Mesendoderm (in vitro differentiated cells): ENCODE data around the gene ARHGEF2.

ENCODE experiments used
- DNase-seq: peaks from one replicate; pipeline ENCODE4 v3.0.0; 2013
- H2AK5ac ChIP-seq: 2 replicates; pipeline ENCODE4 v1.6.1; 2013; ENCODE audit warnings: low read length, inconsistent platforms
- H2BK120ac ChIP-seq: 2 replicates; pipeline ENCODE4 v1.6.1; 2013; ENCODE audit warnings: low read depth, mild to moderate bottlenecking, low read length, moderate library complexity, mixed read lengths
- H2BK15ac ChIP-seq: replicated peaks from 2 replicates; pipeline ENCODE4 v1.6.1; 2013; ENCODE audit warnings: low read depth, mild to moderate bottlenecking, moderate library complexity
- H2BK5ac ChIP-seq: 2 replicates; pipeline ENCODE4 v1.6.1; 2013; ENCODE audit warnings: low read length, inconsistent platforms
- H3K18ac ChIP-seq: 2 replicates; pipeline ENCODE4 v1.6.1; 2013; ENCODE audit warnings: mild to moderate bottlenecking, low read length, mixed read lengths
- H3K23ac ChIP-seq: one replicate; pipeline ENCODE4 v1.6.1; 2013; ENCODE audit warnings: low read length
- H3K27ac ChIP-seq: 2 replicates; pipeline ENCODE4 v1.5.1; 2013; ENCODE audit warnings: low read depth, mild to moderate bottlenecking, inconsistent platforms, low read length, moderate library complexity
- H3K27me3 ChIP-seq: 2 replicates; pipeline ENCODE4 v1.6.1; 2013; ENCODE audit warnings: low read length, control low read depth, mild to moderate bottlenecking, inconsistent platforms; ENCODE audit not compliant: insufficient read depth, poor library complexity
- H3K36me3 ChIP-seq: 2 replicates; pipeline ENCODE4 v1.6.1; 2013; ENCODE audit warnings: low read length, inconsistent platforms; ENCODE audit not compliant: control insufficient read depth, insufficient read depth
- H3K4ac ChIP-seq: one replicate; pipeline ENCODE4 v1.6.1; 2013; ENCODE audit warnings: low read depth, mild to moderate bottlenecking, low read length, moderate library complexity
- H3K4me1 ChIP-seq: 2 replicates; pipeline ENCODE4 v1.6.1; 2013; ENCODE audit warnings: low read depth, low read length, inconsistent platforms; ENCODE audit not compliant: control insufficient read depth
- H3K4me2 ChIP-seq: 2 replicates; pipeline ENCODE4 v1.6.1; 2013; ENCODE audit warnings: low read length
- H3K4me3 ChIP-seq: 2 replicates; pipeline ENCODE4 v1.5.1; 2013; ENCODE audit warnings: mild to moderate bottlenecking, low read length
- H3K56ac ChIP-seq: one replicate; pipeline ENCODE4 v1.6.1; 2013; ENCODE audit warnings: low read length
- H3K79me1 ChIP-seq: 2 replicates; pipeline ENCODE4 v1.6.1; 2013; ENCODE audit warnings: low read length, inconsistent platforms
- H3K79me2 ChIP-seq: 2 replicates; pipeline ENCODE4 v1.6.1; 2013; ENCODE audit warnings: mild to moderate bottlenecking, low read length; ENCODE audit not compliant: control insufficient read depth, insufficient read depth
- H3K9ac ChIP-seq: 2 replicates; pipeline ENCODE4 v1.6.1; 2013; ENCODE audit warnings: low read length, inconsistent platforms
- H4K5ac ChIP-seq: one replicate; pipeline ENCODE4 v1.6.1; 2013; ENCODE audit warnings: low read length
- H4K8ac ChIP-seq: one replicate; pipeline ENCODE4 v1.6.1; 2013; ENCODE audit warnings: low read depth, mild to moderate bottlenecking, control low read depth, low read length, moderate library complexity
- whole genome bisulfite sequencing: extraction: QIAGEN DNeasy Blood & Tissue Kit; methylation state at CpG from one replicate; pipeline ENCODE4 v1.1.7; 2013; ENCODE audit warnings: low lambda C conversion rate, missing lambda C conversion rate; ENCODE audit not compliant: insufficient coverage; ENCODE audit errors: extremely low coverage; 5-methylcytosine and 5-hydroxymethylcytosine counted together

ARHGEF2 gene

GRCh38 chr1:155976062-155976912, 2.1 kb downstream of the ARHGEF2 start:
- Histone ChIP-seq H4K5ac (no peak overlapping the region), H2AK5ac (no peak overlapping the region), H4K8ac (no peak overlapping the region), H3K4me3 (peak overlapping the region; percentile 31), H3K4me2 (peak overlapping the region; percentile 91), H2BK15ac (no peak overlapping the region), H3K23ac (no peak overlapping the region), H3K27ac (peak overlapping the region; percentile 91), H3K27me3 (no peaks in the 10 kb centered on the region), H3K9ac (peak overlapping the region; percentile 95), H3K79me2 (peaks cover 59% of the 10 kb centered on the region), H3K18ac (peak overlapping the region; percentile 55), H3K4me1 (peaks cover 20% of the 10 kb centered on the region), H3K79me1 (peaks cover 30% of the 10 kb centered on the region), H2BK5ac (no peak overlapping the region), H3K36me3 (no peaks in the 10 kb centered on the region), H3K56ac (peak overlapping the region; percentile 97), H3K4ac (peak overlapping the region; percentile 66), H2BK120ac (no peak overlapping the region)
- peak; percentile 93 for DNase-seq
- WGBS, result no CpG with 5 or more reads among the region's 14 CpGs

GRCh38 chr1:155975375-155976061, 2.8 kb downstream of the ARHGEF2 start:
- H2BK5ac ChIP-seq, result peak overlapping the region; percentile 89
- no peak overlapping the region for H4K5ac ChIP-seq
- H3K4me2 ChIP-seq, result peak overlapping the region; percentile 91
- H3K23ac ChIP-seq, result peak overlapping the region; percentile 97
- no peak for DNase-seq
- peak overlapping the region; percentile 83 for H3K4ac ChIP-seq
- H3K27me3 ChIP-seq, result no peaks in the 10 kb centered on the region
- H3K4me1 ChIP-seq, result peaks cover 25% of the 10 kb centered on the region
- no peak overlapping the region for H3K4me3 ChIP-seq
- H3K27ac ChIP-seq, result peak overlapping the region; percentile 34
- peaks cover 65% of the 10 kb centered on the region for H3K79me2 ChIP-seq
- peak overlapping the region; percentile 97 for H3K56ac ChIP-seq
- peak overlapping the region; percentile 80 for H2AK5ac ChIP-seq
- H3K18ac ChIP-seq, result peak overlapping the region; percentile 77
- no peak overlapping the region for H4K8ac ChIP-seq
- no peak overlapping the region for H2BK15ac ChIP-seq
- H3K36me3 ChIP-seq, result no peaks in the 10 kb centered on the region
- no CpG with 5 or more reads among the region's 4 CpGs for WGBS
- no peak overlapping the region for H2BK120ac ChIP-seq
- H3K79me1 ChIP-seq, result peaks cover 35% of the 10 kb centered on the region
- H3K9ac ChIP-seq, result peak overlapping the region; percentile 77

- Histone ChIP-seq H2AK5ac (peak overlapping the region; percentile 80), H3K36me3 (no peaks in the 10 kb centered on the region), H3K4me1 (peaks cover 21% of the 10 kb centered on the region), H3K27ac (no peak overlapping the region), H3K27me3 (no peaks in the 10 kb centered on the region), H2BK15ac (no peak overlapping the region), H3K79me1 (peaks cover 35% of the 10 kb centered on the region), H4K5ac (no peak overlapping the region), H3K23ac (peak overlapping the region; percentile 97), H4K8ac (no peak overlapping the region), H3K4ac (no peak overlapping the region), H3K9ac (peak overlapping the region; percentile 77), H3K56ac (peak overlapping the region; percentile 97), H2BK120ac (no peak overlapping the region), H3K4me2 (peak overlapping the region; percentile 91), H3K18ac (no peak overlapping the region), H2BK5ac (no peak overlapping the region), H3K4me3 (no peak overlapping the region), H3K79me2 (peaks cover 70% of the 10 kb centered on the region)
- no peak for DNase-seq
- WGBS, result no CpG with 5 or more reads among the region's 13 CpGs
Measured at GRCh38 chr1:155974208-155975115, 3.9 kb downstream of the ARHGEF2 start.

GRCh38 chr1:155973723-155974122, 4.6 kb downstream of the ARHGEF2 start:
- DNase-seq, result no peak
- H3K23ac ChIP-seq, result no peak overlapping the region
- no peak overlapping the region for H2BK5ac ChIP-seq
- H4K5ac ChIP-seq, result no peak overlapping the region
- H3K27me3 ChIP-seq, result no peaks in the 10 kb centered on the region
- H3K4me3 ChIP-seq, result no peak overlapping the region
- no peak overlapping the region for H3K4ac ChIP-seq
- H3K36me3 ChIP-seq, result peaks cover 2% of the 10 kb centered on the region
- H2AK5ac ChIP-seq, result no peak overlapping the region
- peaks cover 36% of the 10 kb centered on the region for H3K79me1 ChIP-seq
- H3K56ac ChIP-seq, result no peak overlapping the region
- H3K79me2 ChIP-seq, result peaks cover 74% of the 10 kb centered on the region
- peaks cover 20% of the 10 kb centered on the region for H3K4me1 ChIP-seq
- no peak overlapping the region for H4K8ac ChIP-seq
- H2BK15ac ChIP-seq, result no peak overlapping the region
- no peak overlapping the region for H3K18ac ChIP-seq
- no CpG with 5 or more reads among the region's 3 CpGs for WGBS
- no peak overlapping the region for H3K9ac ChIP-seq
- no peak overlapping the region for H3K27ac ChIP-seq
- H2BK120ac ChIP-seq, result no peak overlapping the region
- no peak overlapping the region for H3K4me2 ChIP-seq

- Histone ChIP-seq H2BK120ac (no peak overlapping the region), H3K4me1 (peaks cover 18% of the 10 kb centered on the region), H3K79me1 (peaks cover 37% of the 10 kb centered on the region), H4K5ac (no peak overlapping the region), H3K4me2 (no peak overlapping the region), H3K23ac (no peak overlapping the region), H2BK5ac (no peak overlapping the region), H2BK15ac (no peak overlapping the region), H3K36me3 (peaks cover 2% of the 10 kb centered on the region), H2AK5ac (no peak overlapping the region), H3K27me3 (no peaks in the 10 kb centered on the region), H3K4ac (no peak overlapping the region), H3K9ac (no peak overlapping the region), H4K8ac (no peak overlapping the region), H3K18ac (no peak overlapping the region), H3K4me3 (no peak overlapping the region), H3K27ac (no peak overlapping the region), H3K79me2 (peaks cover 67% of the 10 kb centered on the region), H3K56ac (no peak overlapping the region)
- DNase-seq, result no peak
- WGBS, result no CpG with 5 or more reads among the region's 9 CpGs
Measured at GRCh38 chr1:155971910-155972809, 6.2 kb downstream of the ARHGEF2 start.
